Adrenal gland (tissue), 12 donors: Measurements from ENCODE around the gene AADACL4. TPM values are rescaled to one million over a fixed set of nuclear protein-coding genes. Genes with fewer than 3 reads are reported as not detected.
A peak's percentile ranks its signal among the peaks of the same experiment; 100 is the strongest.

Experiments used
- DNase-seq, 7 donors: peaks; one replicate each; pipeline ENCODE4 v3.0.0-alpha.2; 2019 to 2020
- H3K27ac ChIP-seq, 5 donors: fragments of 200-600 bp; sonication (generic) in 4 of 5; 1 replicate in 3 of 5; 2 replicates in 2 of 5; pipeline versions ENCODE4 v1.5.1 to v1.8.0; 2016 to 2020; ENCODE audit warnings: mild to moderate bottlenecking in 1 of 5
- H3K27me3 ChIP-seq: fragments of 200-600 bp; 2 replicates; pipeline ENCODE4 v1.8.0; 2021
- H3K36me3 ChIP-seq, 2 donors: fragments of 200-600 bp; replicated peaks in 1 of 2; 1 replicate in 1 of 2; 2 replicates in 1 of 2; pipeline versions ENCODE4 v1.5.1 to v1.8.0; 2018 to 2022
- H3K4me1 ChIP-seq, 2 donors: fragments of 200-600 bp; replicated peaks in 1 of 2; 1 replicate in 1 of 2; 2 replicates in 1 of 2; pipeline versions ENCODE4 v1.5.1 to v1.8.0; 2018 to 2021
- H3K4me3 ChIP-seq, 4 donors: fragments of 200-600 bp; sonication (generic) in 3 of 4; one replicate each; pipeline ENCODE4 v1.5.1; 2016 to 2018
- H3K9me3 ChIP-seq, 3 donors: fragments of 200-600 bp; sonication (generic) in 1 of 3; replicated peaks in 1 of 3; 1 replicate in 2 of 3; 2 replicates in 1 of 3; pipeline versions ENCODE4 v1.5.1 to v1.8.0; 2016 to 2021
- CTCF ChIP-seq, 6 experiments: fragments of 450-650 bp in 4 of 6; fragments of 200-600 bp in 2 of 6; sonication (generic) in 1 of 6; IDR thresholded peaks; 1 replicate in 5 of 6; 2 replicates in 1 of 6; pipeline versions ENCODE4 v1.5.1 to v1.8.0; 2016 to 2021; ENCODE audit warnings: antibody characterized with exemption in 6 of 6, mild to moderate bottlenecking in 2 of 6, moderate library complexity in 1 of 6
- POLR2A ChIP-seq, 2 donors: fragments of 450-650 bp; IDR thresholded peaks; one replicate each; pipeline ENCODE4 v1.6.1; 2017; ENCODE audit warnings: antibody characterized with exemption in 2 of 2, mild to moderate bottlenecking in 2 of 2, moderate library complexity in 1 of 2
- WGBS, 4 donors: extraction: QIAGEN DNeasy Blood & Tissue Kit in 2 of 4; methylation state at CpG; one replicate each; pipeline versions ENCODE4 v1.1.5 to v1.1.7; 2013 to 2017; 5-methylcytosine and 5-hydroxymethylcytosine counted together
- intact Hi-C, 2 donors: fragments of 100-400 bp; cut with DNase I; formaldehyde crosslinking; loops; one replicate each; pipeline versions ENCODE4 v1.14.1 to v1.15.0; 2022 to 2023
- polyA plus RNA-seq, 3 donors: library from polyadenylated mRNA; stranded (reverse); fragments of 200-250 nt in 2 of 3; fragments of 350-450 nt in 1 of 3; fragmentation: Illumina TruSeq in 1 of 3; extraction: RNeasy Lipid Tissue Mini Kit (QIAGEN cat#74804) in 1 of 3; gene quantifications; one replicate each; pipeline ENCODE4 v1.2.3, GENCODE V29; 2013 to 2014
- total RNA-seq, 9 donors: library from RNA; depleted of rRNA in 4 of 9; stranded (reverse); fragments of >200 nt in 4 of 9; fragments of 120-200 nt in 1 of 9; fragmentation: NEBNext Ultra II Directional in 1 of 9; extraction: Animal tissue kit (Norgen Biotek cat#: 25700) in 1 of 9; gene quantifications; one replicate each; pipeline versions ENCODE4 v1.1.0 to v1.2.4, GENCODE V29; 2013 to 2023
- donor health status: healthy with polysubstance abuse.
- donor health status: Bipolar disorder and iron deficiency.
- donor health status: DM: yes; HTN: yes; CAD: no.
- donor health status: DM: no; HTN: no; CAD: no.
- donor health status: DM: no; HTN: no; CAD: no.
- donor health status: DM: yes; HTN: yes; CAD: no.

The AADACL4 gene
- total and polyA plus RNA-seq, 12 donors: 0.06 to 0.16 (median 0.10) TPM; not detected in 9

- H3K9me3 ChIP-seq: no peaks in the 10 kb centered on the region
Observed at GRCh38 chr1:12678350-12678749, 34.5 kb downstream of the AADACL4 start.

GRCh38 chr1:12678820-12679219, 34.9 kb downstream of the AADACL4 start:
- DNase-seq: no peak
- Histone ChIP-seq H3K4me3 (no peak overlapping the region), H3K27me3 (peaks cover 9% of the 10 kb centered on the region), H3K36me3 (no peaks in the 10 kb centered on the region), H3K27ac (no peak overlapping the region), H3K9me3 (no peaks in the 10 kb centered on the region), H3K4me1 (no peaks in the 10 kb centered on the region)
- intact Hi-C loops: no loop called here
- TF ChIP-seq POLR2A (IDR thresholded peaks at IDR 0.05) (no peak), CTCF (IDR thresholded peaks at IDR 0.05) (no peak)
- WGBS, 4 donors: 73 to 88% (median 82%) methylated on average over 3 of the region's 3 CpGs

More at GRCh38 chr1:12678350-12678749, 34.5 kb downstream of the AADACL4 start:
- intact Hi-C loops: no loop called here
- WGBS, 4 donors: 17 to 43% (median 35%) methylated on average over 2 of the region's 2 CpGs
- Histone ChIP-seq H3K36me3 (no peaks in the 10 kb centered on the region), H3K4me3 (no peak overlapping the region), H3K27me3 (peaks cover 10% of the 10 kb centered on the region), H3K27ac (no peak overlapping the region), H3K4me1 (no peaks in the 10 kb centered on the region)
- TF ChIP-seq CTCF (IDR thresholded peaks at IDR 0.05) (no peak), POLR2A (IDR thresholded peaks at IDR 0.05) (no peak)
- no peak for DNase-seq

GRCh38 chr1:12690156-12690555, 46.3 kb downstream of the AADACL4 start:
- TF ChIP-seq CTCF (IDR thresholded peaks at IDR 0.05) (no peak), POLR2A (IDR thresholded peaks at IDR 0.05) (no peak)
- intact Hi-C loops: no loop called here
- H3K27me3 ChIP-seq: no peaks in the 10 kb centered on the region
- H3K27ac ChIP-seq: no peak overlapping the region
- no peaks in the 10 kb centered on the region for H3K36me3 ChIP-seq
- no peaks in the 10 kb centered on the region for H3K9me3 ChIP-seq
- no peaks in the 10 kb centered on the region for H3K4me1 ChIP-seq
- 32 to 70% (median 53%) methylated on average over 2 of the region's 2 CpGs for WGBS, 4 donors
- no peak overlapping the region for H3K4me3 ChIP-seq
- no peak for DNase-seq

- peak in 1 of 7 donors; percentile 3 for DNase-seq
- 55 to 69% (median 66%) methylated on average over 10 of the region's 10 CpGs for WGBS, 4 donors
- intact Hi-C loops: no loop called here
Observed at GRCh38 chr1:12692967-12693782, 49.3 kb downstream of the AADACL4 start.

GRCh38 chr1:12696658-12697057, 52.8 kb downstream of the AADACL4 start:
- no peak overlapping the region for H3K4me3 ChIP-seq
- 76 to 83% (median 79%) methylated on average over 3 of the region's 3 CpGs for WGBS, 4 donors
- peaks cover 0 to 7% (median 0%) of the 10 kb centered on the region in 3 donors for H3K9me3 ChIP-seq
- no peak for DNase-seq
- intact Hi-C loops: no loop called here
- no peaks in the 10 kb centered on the region for H3K4me1 ChIP-seq
- no peak overlapping the region for H3K27ac ChIP-seq
- H3K36me3 ChIP-seq: no peaks in the 10 kb centered on the region
- peaks cover 6% of the 10 kb centered on the region for H3K27me3 ChIP-seq
- TF ChIP-seq CTCF (IDR thresholded peaks at IDR 0.05) (no peak), POLR2A (IDR thresholded peaks at IDR 0.05) (no peak)

More at GRCh38 chr1:12692967-12693782, 49.3 kb downstream of the AADACL4 start:
- H3K36me3 ChIP-seq: no peaks in the 10 kb centered on the region
- no peak overlapping the region for H3K27ac ChIP-seq
- TF ChIP-seq POLR2A (IDR thresholded peaks at IDR 0.05): no peak
- H3K9me3 ChIP-seq: no peaks in the 10 kb centered on the region
- H3K4me1 ChIP-seq: no peaks in the 10 kb centered on the region
- H3K27me3 ChIP-seq: no peaks in the 10 kb centered on the region
- no peak overlapping the region for H3K4me3 ChIP-seq
